BJ (cell line): ENCODE data around the gene TMEM116. TPM values are rescaled to one million over a fixed set of nuclear protein-coding genes. Genes with fewer than 3 reads are reported as not detected.
A peak's percentile ranks its signal among the peaks of the same experiment; 100 is the strongest.
"Not testable (repeated sequence)": the region's sequence is repeated elsewhere in the genome, so short reads cannot be mapped to it uniquely, and the experiment has no call there.

ENCODE experiments used
- CTCF ChIA-PET: fragments of 350-600 bp; formaldehyde crosslinking; extraction: SDS; loops from one replicate; lab custom pipeline; 2021; ENCODE audit warnings: antibody characterized with exemption, inconsistent platforms; lab: Yijun Ruan, JAX
- POLR2A ChIA-PET: fragments of 300-600 bp; sonication (Branson Sonifier 250); formaldehyde crosslinking; extraction: SDS; loops from one replicate; lab custom pipeline; 2021; ENCODE audit warnings: antibody characterized with exemption; lab: Charles Lee
- DNase-seq: peaks from one replicate; pipeline ENCODE4 v3.0.0-alpha.2; 2011; ENCODE audit warnings: low read depth
- H3K27me3 ChIP-seq: 2 replicates; pipeline ENCODE4 v1.6.0; 2011; ENCODE audit warnings: low read length; ENCODE audit not compliant: control insufficient read depth, insufficient read depth
- H3K36me3 ChIP-seq: 2 replicates; pipeline ENCODE4 v1.5.1; 2011; ENCODE audit warnings: low read length; ENCODE audit not compliant: control insufficient read depth, insufficient read depth
- H3K4me3 ChIP-seq: 2 replicates; pipeline ENCODE4 v1.5.1; 2011; ENCODE audit warnings: low read depth, mild to moderate bottlenecking, control low read depth, low read length
- polyA plus RNA-seq: library from polyadenylated mRNA; depleted of rRNA; stranded (reverse); fragments of >200 nt; gene quantifications from 2 replicates; pipeline ENCODE4 v1.2.3, GENCODE V29; 2011
- TF ChIP-seq, protein P1 (sequence below): IDR thresholded peaks from 2 replicates; pipeline ENCODE4 v1.5.1; 2011; ENCODE audit warnings: low read depth, mild to moderate bottlenecking, control low read depth, inconsistent platforms, low read length, moderate library complexity; ENCODE audit not compliant: insufficient read depth

Gene TMEM116
- polyA plus RNA-seq, 1 experiment: 16.6 TPM

DNA sequence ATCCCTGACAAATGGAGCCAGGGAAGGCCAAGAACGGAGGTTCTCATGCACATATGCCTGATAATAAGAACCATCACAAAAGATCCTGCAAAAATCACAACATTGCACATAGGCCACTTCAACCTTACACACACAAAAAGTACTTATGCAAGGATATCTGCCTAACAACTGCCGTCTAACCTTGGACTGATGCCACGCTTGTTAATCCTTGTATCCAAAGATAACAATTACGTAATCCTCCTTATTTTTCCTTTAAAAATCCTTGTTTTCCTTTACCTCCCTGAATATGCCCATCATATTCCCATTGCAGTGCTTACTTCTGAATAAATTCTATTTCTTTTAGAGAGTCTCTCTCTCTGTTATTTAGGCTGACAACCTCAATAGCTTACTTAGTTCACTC is 59.5 kb downstream of the TMEM116 start:
- DNase-seq: no peak

DNA sequence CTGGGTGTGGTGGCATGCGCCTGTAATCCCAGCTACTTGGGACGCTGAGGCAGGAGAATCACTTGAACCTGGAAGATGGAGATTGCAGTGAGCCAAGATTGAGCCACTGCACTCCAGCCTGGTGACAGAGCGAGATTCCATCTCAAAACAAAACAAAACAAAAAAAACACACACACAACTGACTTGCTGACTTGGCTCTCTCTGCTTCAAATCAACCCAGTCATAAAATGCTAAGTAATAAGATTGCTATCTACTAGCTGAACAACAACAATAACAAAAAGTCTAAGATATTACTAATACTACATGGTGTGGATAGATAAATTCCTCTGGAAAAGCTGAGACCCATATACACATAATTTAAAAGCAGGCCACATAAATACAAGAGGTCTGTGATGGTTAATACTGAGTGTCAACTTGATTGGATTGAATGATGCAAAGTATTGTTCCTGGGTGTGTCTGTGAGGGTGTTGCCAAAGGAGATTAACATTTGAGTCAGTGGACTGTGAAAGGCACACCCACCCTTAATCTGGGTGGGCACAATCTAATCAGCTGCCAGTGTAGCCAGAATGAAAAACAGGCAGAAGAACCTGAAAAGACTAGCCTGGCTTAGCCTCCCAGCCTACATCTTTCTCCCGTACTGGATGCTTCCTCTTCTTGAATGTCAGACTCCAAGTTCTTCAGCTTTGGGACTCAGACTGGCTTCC is 60.7 kb downstream of the TMEM116 start:
- H3K27me3 ChIP-seq, H3K36me3 ChIP-seq, H3K4me3 ChIP-seq, POLR2A ChIA-PET, DNase-seq, CTCF ChIA-PET: not testable (repeated sequence)

More for the DNA sequence above, 59.5 kb downstream of the TMEM116 start:
- Histone ChIP-seq H3K4me3 (no peak overlapping the region), H3K27me3 (no peaks in the 10 kb centered on the region), H3K36me3 (no peaks in the 10 kb centered on the region)
- ChIA-PET POLR2A (no interaction called here), CTCF (interaction anchor here (2.1 kb wide), 1 partner anchor 60 kb away, joined by 4 read pairs; the partner anchor contains the start of genes ERP29 and TMEM116)
- TF ChIP-seq, protein P1, sequence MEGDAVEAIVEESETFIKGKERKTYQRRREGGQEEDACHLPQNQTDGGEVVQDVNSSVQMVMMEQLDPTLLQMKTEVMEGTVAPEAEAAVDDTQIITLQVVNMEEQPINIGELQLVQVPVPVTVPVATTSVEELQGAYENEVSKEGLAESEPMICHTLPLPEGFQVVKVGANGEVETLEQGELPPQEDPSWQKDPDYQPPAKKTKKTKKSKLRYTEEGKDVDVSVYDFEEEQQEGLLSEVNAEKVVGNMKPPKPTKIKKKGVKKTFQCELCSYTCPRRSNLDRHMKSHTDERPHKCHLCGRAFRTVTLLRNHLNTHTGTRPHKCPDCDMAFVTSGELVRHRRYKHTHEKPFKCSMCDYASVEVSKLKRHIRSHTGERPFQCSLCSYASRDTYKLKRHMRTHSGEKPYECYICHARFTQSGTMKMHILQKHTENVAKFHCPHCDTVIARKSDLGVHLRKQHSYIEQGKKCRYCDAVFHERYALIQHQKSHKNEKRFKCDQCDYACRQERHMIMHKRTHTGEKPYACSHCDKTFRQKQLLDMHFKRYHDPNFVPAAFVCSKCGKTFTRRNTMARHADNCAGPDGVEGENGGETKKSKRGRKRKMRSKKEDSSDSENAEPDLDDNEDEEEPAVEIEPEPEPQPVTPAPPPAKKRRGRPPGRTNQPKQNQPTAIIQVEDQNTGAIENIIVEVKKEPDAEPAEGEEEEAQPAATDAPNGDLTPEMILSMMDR: no peak

DNA sequence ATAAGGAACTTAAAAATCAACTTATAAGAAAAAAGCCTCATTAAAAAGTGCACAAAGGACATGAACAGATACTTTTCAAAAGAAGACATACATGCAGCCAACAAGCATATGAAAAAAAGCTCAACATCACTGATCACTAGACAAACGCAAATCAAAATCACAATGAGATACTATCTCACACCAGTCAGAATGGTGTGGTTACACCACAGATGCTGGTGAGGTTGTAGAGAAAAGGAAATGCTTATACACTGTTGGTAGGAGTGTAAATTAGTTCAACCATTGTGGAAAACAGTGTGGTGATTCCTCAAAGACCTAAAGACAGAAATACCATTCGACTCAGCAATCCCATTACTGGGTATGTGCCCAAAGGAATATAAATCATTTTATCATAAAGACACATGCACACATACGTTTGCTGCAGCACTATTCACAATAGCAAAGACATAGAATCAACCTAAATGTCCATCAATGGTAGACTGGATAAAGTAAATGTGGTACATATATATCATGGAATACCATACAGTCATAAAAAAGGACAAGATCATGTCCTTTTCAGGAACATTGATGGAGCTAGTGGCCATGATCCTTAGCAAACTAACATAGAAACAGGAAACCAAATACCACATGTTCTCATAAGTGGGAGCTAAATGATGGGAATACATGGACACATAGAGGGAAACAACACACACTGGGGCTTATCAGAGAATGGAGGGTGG is 61.8 kb downstream of the TMEM116 start:
- H3K4me3 ChIP-seq, CTCF ChIA-PET, DNase-seq, H3K27me3 ChIP-seq, H3K36me3 ChIP-seq, POLR2A ChIA-PET: not testable (repeated sequence)

DNA sequence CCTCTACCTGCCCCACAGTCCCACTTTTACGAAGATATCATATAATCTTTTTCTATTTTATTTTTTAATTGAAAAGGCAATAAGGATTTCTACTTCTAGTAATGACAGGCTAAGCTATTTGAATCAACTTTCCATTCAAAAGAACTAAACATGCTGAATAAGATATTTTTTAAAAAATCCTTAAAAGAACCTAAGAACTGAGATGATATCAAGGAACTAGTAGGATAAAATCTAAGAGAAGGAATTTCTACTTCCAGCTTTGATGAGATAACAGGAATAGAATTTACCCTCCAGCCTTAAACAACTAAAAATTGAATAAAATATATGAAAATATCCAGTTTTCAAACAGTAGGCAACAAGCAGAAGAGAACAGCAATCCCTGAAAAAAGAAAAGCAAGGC is 69.0 kb downstream of the TMEM116 start:
- no peaks in the 10 kb centered on the region for H3K36me3 ChIP-seq
- ChIA-PET POLR2A (no interaction called here), CTCF (interaction anchor here (1.0 to 2.8 kb wide), 4 partner anchors 12 to 443 kb away, joined by 3 to 6 read pairs (median 3); no protein-coding TSS in a partner anchor)
- H3K4me3 ChIP-seq: no peak overlapping the region
- no peaks in the 10 kb centered on the region for H3K27me3 ChIP-seq
- TF ChIP-seq, protein P1: no peak
- DNase-seq: no peak

DNA sequence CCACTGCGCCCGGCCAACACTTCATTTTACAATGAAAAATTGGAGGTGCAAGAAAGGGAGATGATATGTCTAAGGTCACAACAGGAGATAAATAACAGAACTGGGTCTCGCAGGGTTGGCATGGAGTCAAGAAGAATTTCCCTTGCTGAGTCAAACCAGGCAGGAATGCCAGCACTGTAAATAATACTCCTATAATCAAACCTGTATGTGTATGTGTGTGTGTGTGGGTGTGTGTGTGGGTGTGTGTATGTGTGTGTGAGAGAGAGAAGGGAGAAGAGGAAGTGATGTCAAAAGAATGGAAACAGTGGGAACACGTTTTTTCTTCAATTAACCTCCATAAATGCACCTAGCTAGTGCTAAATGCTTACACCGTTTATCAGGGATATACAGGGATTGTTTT is 70.4 kb downstream of the TMEM116 start:
- Histone ChIP-seq H3K27me3 (no peaks in the 10 kb centered on the region), H3K36me3 (no peaks in the 10 kb centered on the region), H3K4me3 (no peak overlapping the region)
- ChIA-PET POLR2A (no interaction called here), CTCF (interaction anchor here (0.9 to 1.4 kb wide), 2 partner anchors 16 to 445 kb away, joined by 3 read pairs; no protein-coding TSS in a partner anchor)
- DNase-seq: peak; percentile 16
- TF ChIP-seq, protein P1: no peak

DNA sequence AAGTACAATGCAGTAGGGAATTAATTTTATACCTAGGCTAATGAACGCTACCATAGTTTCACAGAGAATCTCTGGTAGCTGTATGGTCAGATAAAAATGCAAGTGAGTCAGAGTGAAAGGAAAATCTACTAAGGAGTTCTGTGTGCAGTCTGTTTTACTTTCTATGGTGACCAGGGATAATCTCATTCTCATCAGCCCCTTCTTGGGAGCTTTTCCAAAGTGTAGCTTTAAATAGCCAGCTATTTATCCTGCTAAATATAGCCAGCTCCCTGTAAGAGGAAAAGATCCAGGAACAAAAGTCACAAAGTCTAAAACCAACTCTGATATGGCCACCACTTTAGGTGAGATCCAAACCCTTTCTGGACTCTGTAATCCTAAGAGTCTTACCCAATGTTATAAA is 75.5 kb downstream of the TMEM116 start:
- DNase-seq: peak; percentile 12
- Histone ChIP-seq H3K4me3 (no peak overlapping the region), H3K36me3 (no peaks in the 10 kb centered on the region; the same call in 1 of the 2 replicates), H3K27me3 (no peaks in the 10 kb centered on the region)
- ChIA-PET CTCF (interaction anchor here (1.3 kb wide), 1 partner anchor 450 kb away, joined by 5 read pairs; no protein-coding TSS in a partner anchor), POLR2A (no interaction called here)
- TF ChIP-seq, protein P1: no peak
